ENCODE data around the gene BTG2.
"Not testable (repeated sequence)": the region's sequence is repeated elsewhere in the genome, so short reads cannot be mapped to it uniquely, and the experiment has no call there.

The BTG2 gene

DNA sequence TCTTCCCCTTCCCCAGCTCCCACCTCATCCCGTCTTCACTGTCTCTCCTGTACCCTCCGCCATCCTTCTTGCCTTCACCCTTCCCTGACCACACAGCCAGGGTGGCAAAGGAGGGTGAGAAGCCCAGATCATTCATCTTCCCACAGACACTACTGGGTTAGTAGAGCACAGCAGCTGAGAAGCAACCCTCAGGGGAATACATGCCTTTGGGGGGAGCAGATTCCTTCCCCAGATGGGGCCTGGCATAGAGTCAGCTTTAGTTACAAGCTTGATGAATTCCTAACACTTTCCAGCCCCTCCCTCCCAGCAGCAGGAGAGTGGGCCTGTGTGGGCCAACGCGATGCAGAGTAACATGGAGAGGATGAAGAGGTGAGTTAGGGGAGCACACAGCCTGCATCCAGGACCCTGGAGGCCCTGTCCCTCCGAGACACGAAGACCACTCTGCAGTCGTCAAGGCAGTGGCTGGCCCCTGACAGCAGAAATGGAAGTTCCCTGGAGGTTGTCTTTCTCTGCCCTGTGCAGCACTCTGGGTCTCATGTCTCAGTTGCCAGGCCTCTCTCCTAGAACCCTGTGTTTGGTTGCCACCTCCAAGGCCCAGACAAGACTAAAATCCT, 8.8 kb upstream of the BTG2 start:
- no peak for DNase-seq

DNA sequence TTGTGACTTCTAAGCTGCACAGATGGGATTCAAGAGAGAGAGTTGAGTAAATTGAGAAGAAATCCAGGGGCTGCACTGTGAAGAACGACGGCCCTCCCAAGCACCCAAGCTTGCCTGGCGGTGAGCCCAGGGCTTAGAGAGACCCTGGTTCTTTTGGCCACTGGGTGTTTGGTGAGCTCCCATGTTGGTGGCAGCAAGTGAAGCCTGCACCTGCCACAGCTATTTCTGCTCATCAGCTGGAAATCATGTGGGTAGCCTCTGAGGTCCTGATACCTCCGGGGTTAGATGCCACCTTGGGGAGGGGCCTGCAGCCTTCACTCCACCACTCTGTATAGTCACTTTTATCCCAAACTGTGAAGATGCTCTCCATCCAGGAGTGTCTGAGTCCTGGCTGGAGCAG, 6.2 kb upstream of the BTG2 start:
- no peak for DNase-seq

DNA sequence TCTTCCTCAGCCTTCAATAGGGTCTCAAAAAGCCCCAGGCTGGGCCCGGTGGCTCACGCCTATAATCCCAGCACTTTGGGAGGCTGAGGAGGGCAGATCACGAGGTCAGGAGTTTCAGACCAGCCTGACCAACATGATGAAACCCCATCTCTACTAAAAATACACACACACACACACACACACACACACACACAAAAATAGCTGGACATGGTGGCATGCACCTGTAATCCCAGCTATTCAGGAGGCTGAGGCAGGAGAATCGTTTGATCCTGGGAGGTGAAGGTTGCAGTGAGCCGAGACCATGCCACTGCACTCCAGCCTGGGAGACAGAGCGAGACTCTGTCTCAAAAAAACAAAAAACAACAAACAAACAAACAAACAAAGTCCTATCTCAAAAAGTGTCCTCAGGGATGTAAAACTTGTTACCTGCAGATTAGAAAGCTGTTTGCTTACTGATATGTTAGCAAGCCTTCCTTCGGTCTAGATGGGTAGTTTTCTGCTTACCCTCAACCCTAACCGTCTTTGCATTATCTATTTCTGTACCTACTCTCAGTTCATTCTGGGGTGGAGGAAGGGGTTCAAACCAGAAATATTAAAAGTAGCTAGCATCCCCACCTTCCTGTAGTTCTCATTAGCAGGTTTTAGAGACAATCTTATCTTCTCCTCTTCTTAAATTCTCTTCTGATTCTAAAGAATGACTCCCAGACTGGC, 5.4 kb upstream of the BTG2 start:
- not testable (repeated sequence) for DNase-seq

DNA sequence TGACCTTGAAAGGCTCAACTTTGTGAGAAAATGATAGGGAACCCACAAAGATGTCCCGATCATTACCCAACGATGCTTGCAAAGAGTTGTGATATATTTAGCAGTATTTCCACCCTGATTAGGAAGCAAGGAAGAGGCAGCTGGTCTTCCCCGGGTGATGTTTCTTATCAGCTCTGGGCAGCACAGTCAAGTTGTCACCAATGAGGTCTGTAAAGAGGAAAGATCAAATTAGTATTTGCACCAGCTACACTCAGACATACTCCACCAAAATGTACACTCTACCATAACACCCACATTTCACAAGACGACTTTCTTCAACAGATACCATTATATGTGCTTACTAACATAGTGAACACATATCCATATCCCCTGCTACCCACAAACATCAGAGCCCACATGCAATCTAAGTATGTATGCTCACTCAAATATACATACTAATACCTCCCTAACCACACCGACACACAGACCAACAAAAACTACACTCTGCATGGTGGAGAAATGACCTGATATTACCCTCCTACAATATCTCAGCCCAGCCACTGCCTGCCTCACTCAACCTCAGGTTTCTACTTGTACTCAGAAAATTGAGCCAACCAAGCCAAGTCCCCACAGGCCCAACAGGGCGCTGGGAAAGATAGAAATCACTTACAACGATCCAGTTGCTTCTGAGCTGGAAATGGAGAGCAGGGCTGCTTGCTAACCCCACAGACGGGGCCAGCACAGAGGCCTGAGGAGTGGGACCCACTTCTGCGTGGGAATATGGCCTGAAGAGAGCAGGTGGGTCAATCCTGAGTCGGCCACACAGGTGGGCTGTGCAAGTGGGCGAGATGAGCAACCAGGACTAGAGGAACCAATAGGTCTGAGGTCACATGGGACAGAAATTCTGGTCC, 4.6 kb upstream of the BTG2 start:
- DNase-seq, result no peak

DNA sequence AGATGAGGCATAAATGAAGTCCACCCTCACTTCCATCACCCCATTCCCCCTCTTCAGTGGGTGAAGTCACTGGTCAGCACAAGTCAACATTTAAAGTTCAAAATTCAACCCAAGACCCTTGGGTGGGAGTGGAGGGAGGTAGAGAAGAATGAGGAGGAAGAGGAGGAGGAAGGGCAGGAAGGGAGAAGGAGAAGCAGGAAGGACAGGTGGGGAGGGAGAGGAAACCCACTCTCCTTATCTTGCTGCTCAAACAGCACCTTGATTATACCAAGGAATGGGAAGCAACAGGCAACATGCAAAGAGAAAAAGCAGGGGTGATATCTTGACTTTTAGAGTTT, 4.0 kb upstream of the BTG2 start:
- DNase-seq, result no peak

DNA sequence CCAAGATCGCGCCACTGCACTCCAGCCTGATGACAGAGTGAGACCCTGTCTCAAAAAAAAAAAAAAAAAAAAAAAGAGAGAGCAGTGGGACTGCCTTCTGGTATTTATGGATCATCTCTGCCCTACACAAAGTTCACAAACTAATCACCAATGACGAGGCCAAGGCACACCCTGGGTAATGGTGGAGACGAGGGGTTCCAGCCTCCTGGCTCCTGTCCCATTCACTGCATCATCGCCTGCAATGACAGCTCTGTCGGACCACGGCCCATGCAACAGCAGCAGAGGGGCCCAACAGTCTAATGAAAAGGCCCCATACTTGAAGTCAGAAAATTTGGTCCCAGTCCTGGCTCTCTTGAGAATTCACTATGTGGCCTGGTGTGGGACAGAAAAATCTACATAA, 2.9 kb upstream of the BTG2 start:
- DNase-seq, result no peak

DNA sequence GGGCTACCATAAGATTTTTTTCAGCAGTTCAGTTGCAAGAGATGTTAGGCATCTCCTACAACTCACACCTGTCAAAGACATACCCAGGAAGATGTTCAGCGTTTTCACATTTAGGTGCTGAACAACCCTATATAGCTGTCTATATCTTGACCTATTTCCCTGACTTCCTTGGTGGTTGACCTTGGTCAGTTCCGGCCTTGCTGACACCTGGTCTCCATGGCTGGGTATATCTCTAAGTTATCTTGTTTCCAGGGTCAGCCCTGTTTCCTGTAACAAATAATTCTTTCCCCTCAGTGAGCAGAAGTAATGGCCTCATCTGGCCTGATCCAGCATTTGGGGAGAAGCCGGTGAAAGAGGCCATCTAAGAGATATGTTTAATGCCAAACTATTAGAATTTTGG, 2.4 kb upstream of the BTG2 start:
- no peak for DNase-seq

DNA sequence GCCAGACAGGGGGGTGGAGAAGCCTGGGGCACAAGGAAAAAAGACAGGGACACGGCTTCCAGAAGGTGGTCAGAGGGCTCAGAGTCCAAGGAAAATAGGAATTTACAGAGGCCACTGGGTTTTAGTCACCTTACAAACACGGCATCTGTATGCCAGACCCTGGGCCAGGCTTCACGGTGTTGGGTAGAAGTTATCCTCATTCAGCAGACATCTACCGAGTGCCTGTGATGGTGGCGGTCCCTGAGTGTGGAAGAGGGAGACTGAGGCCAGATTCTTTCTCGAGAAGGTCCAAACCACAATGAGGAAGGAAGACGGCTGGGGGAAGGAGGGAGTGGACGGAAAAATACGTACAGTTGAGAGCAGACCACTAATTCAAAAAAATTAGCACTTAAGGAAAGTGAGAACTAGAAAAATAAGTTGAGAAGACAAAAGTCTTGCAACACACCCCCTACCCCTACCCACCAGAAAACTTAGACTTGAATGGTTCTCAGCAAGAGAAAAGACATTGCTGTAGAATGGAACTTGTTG, 864 bp upstream of the BTG2 start:
- no peak for DNase-seq

DNA sequence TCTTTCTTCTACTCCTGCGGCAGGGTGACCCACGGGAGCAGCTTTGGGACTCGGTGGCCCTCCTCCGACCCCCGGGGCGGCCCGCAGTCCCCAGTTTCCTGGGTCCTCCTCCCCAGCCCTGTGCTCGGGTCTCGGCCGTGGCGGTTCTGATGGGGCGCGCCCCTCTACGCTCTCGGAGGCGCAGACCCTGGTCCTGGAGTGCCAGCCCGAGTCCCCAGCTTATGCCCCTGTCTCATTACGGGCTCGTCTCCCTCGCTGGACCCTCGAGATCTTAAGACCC, 430 bp downstream of the BTG2 start:
- DNase-seq, result no peak

DNA sequence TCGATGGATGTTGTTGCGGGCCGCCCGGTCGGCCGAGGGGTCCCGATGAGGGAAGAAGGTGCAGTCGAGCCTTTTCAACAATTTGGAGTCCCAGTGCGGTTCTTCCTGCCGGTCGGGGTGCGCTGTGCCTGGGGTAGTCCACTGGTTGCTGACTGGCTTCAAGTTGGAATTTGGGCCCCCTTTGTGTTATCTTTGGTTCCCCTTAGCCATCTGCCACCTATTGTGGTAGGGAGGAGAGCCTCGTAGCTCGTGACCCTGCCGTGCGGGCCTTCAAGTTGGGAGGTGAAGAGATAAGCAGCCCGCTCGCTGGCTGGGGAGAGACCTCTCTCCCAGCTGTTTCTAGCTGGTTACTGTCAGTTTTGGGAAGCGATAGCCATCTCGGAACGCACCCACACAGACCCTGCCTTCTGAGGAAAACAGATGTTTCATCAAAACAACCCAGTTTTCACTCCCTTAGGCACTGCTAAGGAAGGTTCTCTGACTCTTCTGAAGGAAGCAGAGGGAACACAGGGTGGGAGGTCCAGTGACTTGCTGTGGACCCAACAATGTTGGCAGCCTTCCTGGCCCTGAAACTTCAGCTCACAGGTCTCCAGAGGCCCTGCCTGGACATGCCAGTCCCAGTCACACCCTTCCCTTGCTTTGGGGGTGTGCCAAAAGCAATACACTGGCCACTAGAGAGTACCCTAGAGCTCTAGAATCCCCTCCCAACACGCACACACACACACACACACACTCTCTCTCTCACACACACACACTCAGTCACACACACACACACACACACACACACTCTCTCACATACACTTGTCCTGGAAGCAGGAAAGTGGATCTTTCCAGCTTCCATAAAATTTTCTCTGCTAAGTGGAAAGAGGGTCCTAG, 1.0 kb downstream of the BTG2 start:
- DNase-seq, result no peak

DNA sequence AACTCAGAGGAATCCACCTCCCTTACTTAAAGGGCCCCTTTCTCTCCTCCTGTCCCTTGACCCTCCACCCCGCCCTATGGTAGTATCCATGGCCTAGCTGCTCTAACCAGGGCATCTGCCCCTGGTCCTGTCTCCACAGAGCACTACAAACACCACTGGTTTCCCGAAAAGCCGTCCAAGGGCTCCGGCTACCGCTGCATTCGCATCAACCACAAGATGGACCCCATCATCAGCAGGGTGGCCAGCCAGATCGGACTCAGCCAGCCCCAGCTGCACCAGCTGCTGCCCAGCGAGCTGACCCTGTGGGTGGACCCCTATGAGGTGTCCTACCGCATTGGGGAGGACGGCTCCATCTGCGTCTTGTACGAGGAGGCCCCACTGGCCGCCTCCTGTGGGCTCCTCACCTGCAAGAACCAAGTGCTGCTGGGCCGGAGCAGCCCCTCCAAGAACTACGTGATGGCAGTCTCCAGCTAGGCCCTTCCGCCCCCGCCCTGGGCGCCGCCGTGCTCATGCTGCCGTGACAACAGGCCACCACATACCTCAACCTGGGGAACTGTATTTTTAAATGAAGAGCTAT, 1.7 kb downstream of the BTG2 start:
- no peak for DNase-seq

DNA sequence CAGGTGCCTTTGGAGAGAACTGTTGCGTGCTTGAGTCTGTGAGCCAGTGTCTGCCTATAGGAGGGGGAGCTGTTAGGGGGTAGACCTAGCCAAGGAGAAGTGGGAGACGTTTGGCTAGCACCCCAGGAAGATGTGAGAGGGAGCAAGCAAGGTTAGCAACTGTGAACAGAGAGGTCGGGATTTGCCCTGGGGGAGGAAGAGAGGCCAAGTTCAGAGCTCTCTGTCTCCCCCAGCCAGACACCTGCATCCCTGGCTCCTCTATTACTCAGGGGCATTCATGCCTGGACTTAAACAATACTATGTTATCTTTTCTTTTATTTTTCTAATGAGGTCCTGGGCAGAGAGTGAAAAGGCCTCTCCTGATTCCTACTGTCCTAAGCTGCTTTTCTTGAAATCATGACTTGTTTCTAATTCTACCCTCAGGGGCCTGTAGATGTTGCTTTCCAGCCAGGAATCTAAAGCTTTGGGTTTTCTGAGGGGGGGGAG, 2.4 kb downstream of the BTG2 start:
- no peak for DNase-seq

DNA sequence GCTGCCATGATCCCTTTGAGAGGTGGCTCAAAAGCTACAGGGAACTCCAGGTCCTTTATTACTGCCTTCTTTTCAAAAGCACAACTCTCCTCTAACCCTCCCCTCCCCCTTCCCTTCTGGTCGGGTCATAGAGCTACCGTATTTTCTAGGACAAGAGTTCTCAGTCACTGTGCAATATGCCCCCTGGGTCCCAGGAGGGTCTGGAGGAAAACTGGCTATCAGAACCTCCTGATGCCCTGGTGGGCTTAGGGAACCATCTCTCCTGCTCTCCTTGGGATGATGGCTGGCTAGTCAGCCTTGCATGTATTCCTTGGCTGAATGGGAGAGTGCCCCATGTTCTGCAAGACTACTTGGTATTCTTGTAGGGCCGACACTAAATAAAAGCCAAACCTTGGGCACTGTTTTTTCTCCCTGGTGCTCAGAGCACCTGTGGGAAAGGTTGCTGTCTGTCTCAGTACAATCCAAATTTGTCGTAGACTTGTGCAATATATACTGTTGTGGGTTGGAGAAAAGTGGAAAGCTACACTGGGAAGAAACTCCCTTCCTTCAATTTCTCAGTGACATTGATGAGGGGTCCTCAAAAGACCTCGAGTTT, 3.1 kb downstream of the BTG2 start:
- DNase-seq, result no peak

DNA sequence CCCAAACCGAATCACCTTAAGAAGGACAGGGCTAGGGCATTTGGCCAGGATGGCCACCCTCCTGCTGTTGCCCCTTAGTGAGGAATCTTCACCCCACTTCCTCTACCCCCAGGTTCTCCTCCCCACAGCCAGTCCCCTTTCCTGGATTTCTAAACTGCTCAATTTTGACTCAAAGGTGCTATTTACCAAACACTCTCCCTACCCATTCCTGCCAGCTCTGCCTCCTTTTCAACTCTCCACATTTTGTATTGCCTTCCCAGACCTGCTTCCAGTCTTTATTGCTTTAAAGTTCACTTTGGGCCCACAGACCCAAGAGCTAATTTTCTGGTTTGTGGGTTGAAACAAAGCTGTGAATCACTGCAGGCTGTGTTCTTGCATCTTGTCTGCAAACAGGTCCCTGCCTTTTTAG, 3.6 kb downstream of the BTG2 start:
- no peak for DNase-seq

DNA sequence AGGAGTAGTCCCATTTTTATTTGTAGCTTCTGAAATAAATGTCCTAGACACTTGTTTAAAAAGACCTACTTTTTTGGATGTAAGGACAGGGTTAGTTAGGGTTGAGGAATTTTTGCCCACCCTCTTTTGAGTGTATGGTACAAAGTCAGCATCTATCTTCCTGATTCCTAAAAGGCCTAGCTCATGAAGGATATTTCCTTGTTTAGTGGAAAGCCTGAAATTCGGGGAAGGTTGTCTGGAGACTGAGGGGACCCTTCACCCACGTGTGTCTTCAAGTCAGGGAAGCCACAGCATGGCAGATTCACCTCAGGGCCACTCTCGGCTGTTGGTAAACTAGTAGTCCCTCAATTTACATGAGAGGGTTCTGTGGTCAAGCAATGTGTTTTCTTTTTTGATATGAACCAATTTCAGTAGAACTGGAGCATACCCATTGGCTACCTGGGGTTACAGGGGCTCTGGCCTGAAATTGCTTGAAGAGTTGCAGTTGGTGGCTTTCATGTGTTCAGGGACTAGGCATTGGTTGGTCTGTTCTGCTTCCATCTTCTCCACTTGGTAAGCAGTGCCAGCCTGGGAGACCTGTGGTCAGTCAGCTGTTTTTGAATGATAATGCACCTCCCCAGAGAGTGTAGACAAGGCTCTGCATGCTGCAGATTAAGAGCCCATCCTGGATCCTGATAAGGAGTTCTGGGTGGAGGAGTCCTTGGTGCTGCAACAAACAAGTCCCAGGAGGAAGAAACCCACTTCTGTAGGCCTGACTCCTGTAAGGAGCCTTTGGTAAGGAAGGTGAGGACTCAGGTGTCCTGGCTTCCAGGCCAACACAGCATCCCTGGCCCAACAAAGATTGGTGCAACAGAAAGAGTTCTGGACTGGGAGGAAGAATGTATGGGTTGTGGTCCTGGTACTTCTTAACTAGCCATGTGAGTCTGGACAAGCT, 6.3 kb downstream of the BTG2 start:
- DNase-seq, result no peak

DNA sequence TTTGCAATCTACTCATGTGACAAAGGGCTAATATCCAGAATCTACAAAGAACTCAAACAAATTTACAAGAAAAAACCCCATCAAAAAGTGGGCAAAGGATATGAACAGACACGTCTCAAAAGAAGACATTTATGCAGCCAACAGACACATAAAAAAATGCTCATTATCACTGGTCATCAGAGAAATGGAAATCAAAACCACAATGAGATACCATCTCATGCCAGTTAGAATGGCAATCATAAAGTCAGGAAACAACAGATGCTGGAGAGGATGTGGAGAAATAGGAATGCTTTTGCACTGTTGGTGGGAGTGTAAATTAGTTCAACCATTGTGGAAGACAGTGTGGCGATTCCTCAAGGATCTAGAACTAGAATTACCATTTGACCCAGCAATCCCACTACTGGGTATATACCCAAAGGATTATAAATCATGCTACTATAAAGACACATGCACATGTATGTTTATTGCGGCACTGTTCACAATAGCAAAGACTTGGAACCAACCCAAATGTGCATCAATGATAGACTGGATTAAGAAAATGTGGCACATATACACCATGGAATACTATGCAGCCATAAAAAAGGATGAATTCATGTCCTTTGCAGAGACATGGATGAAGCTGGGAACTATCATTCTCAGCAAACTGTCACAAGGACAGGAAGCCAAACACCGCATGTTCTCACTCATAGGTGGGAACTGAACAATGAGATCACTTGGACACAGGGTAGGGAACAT, 8.9 kb downstream of the BTG2 start:
- not testable (repeated sequence) for DNase-seq

DNA sequence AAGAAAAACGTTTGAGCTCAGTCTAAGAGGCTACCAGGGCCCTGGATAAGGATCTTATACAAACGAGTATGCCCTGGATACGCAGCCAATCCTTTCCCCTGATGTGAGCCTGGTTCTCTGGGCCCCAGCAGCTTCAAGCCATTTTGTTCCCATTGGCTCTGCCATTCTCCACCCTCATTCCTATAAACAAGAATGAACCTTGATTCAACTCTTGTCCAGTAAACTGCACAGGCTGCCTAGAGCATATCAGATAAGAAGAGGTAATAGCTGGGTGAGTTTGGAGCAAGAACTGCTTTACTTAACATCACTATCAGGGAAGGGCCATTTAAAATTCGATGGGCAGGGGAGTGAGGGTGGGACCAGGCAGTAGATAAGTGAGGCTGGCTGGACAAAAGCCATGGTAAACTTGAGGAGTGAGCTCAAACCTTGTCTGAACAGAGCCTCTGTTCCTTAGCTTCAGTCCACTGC, 11.3 kb downstream of the BTG2 start:
- no peak for DNase-seq

DNA sequence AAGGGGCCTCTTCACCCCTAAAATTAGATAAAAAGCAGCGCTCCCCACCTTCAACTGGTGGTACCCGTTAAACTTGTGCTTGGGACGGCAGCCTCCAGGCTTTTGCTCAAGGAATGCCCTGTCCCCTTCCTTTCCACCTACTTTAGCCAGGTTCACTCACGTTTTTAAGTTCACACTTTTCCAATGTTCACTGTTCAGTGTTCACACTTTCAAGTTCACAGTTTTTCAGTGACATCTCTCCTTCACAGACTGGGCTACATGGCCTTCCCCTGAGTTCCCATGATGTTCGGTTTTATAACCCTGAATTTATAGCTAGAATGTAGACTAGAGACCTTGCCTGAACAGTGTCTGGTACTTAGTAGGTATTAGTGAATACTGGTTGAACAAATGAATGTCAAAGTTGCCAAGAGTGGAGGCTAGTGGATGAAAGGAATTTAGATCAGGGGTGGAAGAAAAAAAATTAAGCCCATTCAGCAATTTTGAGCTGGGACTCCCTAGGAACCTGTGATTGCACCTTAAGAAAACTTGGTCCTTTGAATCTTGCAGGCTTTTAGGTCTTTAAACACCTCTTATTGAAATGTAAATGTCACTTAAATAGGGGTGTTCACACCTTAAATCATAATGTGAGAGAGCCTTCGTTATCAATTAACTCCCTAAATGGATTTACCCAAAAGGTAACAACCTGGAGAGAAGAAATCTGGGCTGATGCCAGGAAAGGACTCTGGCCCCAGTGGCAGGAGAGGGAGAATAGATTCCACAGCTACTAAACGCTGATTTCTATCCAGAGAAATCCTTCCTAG, 12.3 kb downstream of the BTG2 start:
- no peak for DNase-seq

DNA sequence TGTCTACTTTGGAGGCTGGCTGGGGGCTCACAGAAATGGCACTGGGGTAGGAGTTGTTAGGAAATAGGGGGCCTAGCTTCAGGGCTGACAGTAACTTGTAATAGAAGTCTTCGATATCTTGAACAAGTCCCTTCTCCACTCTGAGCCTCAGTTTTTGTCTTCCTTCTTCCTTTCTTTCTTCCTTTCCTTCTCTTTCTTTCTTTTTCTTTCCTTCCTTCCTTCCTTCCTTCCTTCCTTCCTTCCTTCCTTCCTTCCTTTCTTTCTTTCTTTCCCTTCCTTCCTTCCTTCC, 12.9 kb downstream of the BTG2 start:
- DNase-seq, result no peak

All from NCI-H510A (cell line).